22Rv1 (cell line): ENCODE results near the gene WNT7A.

Experiments used
- H3K27ac ChIP-seq: fragments of 450-650 bp; 2 replicates; pipeline ENCODE4 v1.5.1; 2017
- CTCF ChIP-seq: fragments of 450-650 bp; IDR thresholded peaks from 2 replicates; pipeline ENCODE4 v1.5.1; 2017; ENCODE audit warnings: mild to moderate bottlenecking
- ZFX ChIP-seq: fragments of 450-650 bp; IDR thresholded peaks from 2 replicates; pipeline ENCODE4 v1.6.1; 2017; ENCODE audit warnings: antibody characterized with exemption, borderline replicate concordance

WNT7A gene

GRCh38 chr3:13825821-13826220 lies 54.0 kb downstream of the WNT7A start:
- H3K27ac ChIP-seq = no peak overlapping the region
- no peak for TF ChIP-seq CTCF
- no peak for TF ChIP-seq ZFX

GRCh38 chr3:13825311-13825579 lies 54.6 kb downstream of the WNT7A start:
- H3K27ac ChIP-seq = no peak overlapping the region
- TF ChIP-seq CTCF = no peak
- no peak for TF ChIP-seq ZFX

GRCh38 chr3:13824521-13825310 lies 55.2 kb downstream of the WNT7A start:
- TF ChIP-seq ZFX = no peak
- no peak for TF ChIP-seq CTCF
- no peak overlapping the region for H3K27ac ChIP-seq

- H3K27ac ChIP-seq = no peak overlapping the region
- no peak for TF ChIP-seq ZFX
- no peak for TF ChIP-seq CTCF
Observed at GRCh38 chr3:13823692-13824091, 56.2 kb downstream of the WNT7A start.

GRCh38 chr3:13822871-13823585 lies 56.8 kb downstream of the WNT7A start:
- TF ChIP-seq CTCF (no peak), ZFX (no peak)
- H3K27ac ChIP-seq = no peak overlapping the region

- no peak for TF ChIP-seq ZFX
- TF ChIP-seq CTCF = no peak
- no peak overlapping the region for H3K27ac ChIP-seq
Observed at GRCh38 chr3:13822042-13822441, 57.8 kb downstream of the WNT7A start.

GRCh38 chr3:13821126-13821525 lies 58.7 kb downstream of the WNT7A start:
- TF ChIP-seq CTCF (no peak), ZFX (no peak)
- H3K27ac ChIP-seq = no peak overlapping the region
